Upper lobe of right lung (tissue), 1 donor: ENCODE measurements around the gene YBX2. TPM values are rescaled to one million over a fixed set of nuclear protein-coding genes. Genes with fewer than 3 reads are reported as not detected.
A peak's percentile ranks its signal among the peaks of the same experiment; 100 is the strongest.

ENCODE experiments used
- ATAC-seq: fragments of 200-7000 bp; cut with Tn5 transposase; one replicate; pipeline ENCODE4 v1.9.1; 2020; ENCODE audit warnings: mild to moderate bottlenecking, moderate library complexity
- DNase-seq: peaks from one replicate; pipeline ENCODE4 v3.0.0-alpha.2; 2020
- H3K27ac ChIP-seq: fragments of 200-600 bp; one replicate; pipeline ENCODE4 v1.8.0; 2022
- H3K27me3 ChIP-seq: fragments of 200-600 bp; one replicate; pipeline ENCODE4 v1.8.0; 2022; ENCODE audit warnings: mild to moderate bottlenecking
- H3K36me3 ChIP-seq: fragments of 200-600 bp; one replicate; pipeline ENCODE4 v1.8.0; 2022
- H3K4me1 ChIP-seq: fragments of 200-600 bp; one replicate; pipeline ENCODE4 v1.8.0; 2022
- H3K4me3 ChIP-seq: fragments of 200-600 bp; one replicate; pipeline ENCODE4 v1.8.0; 2022; ENCODE audit warnings: mild to moderate bottlenecking
- H3K9me3 ChIP-seq: fragments of 200-600 bp; one replicate; pipeline ENCODE4 v1.8.0; 2022
- intact Hi-C: fragments of 100-400 bp; cut with DNase I; formaldehyde crosslinking; loops from one replicate; pipeline ENCODE4 v1.11.0; 2022
- total RNA-seq: library from RNA; stranded (reverse); fragmentation: NEBNext Ultra II Directional; extraction: Animal tissue kit (Norgen Biotek cat#: 25700); gene quantifications from one replicate; pipeline ENCODE4 v1.2.1, GENCODE V29; 2021
- TF ChIP-seq, protein P1 (sequence below): fragments of 200-600 bp; IDR thresholded peaks from one replicate; pipeline ENCODE4 v1.8.0; 2022; ENCODE audit warnings: antibody characterized with exemption
- donor health status: DM: no; HTN: yes; CAD: no; lungs with severe emphysema.

Gene YBX2
- total RNA-seq, 1 donor from 2014 or later, result not detected

DNA sequence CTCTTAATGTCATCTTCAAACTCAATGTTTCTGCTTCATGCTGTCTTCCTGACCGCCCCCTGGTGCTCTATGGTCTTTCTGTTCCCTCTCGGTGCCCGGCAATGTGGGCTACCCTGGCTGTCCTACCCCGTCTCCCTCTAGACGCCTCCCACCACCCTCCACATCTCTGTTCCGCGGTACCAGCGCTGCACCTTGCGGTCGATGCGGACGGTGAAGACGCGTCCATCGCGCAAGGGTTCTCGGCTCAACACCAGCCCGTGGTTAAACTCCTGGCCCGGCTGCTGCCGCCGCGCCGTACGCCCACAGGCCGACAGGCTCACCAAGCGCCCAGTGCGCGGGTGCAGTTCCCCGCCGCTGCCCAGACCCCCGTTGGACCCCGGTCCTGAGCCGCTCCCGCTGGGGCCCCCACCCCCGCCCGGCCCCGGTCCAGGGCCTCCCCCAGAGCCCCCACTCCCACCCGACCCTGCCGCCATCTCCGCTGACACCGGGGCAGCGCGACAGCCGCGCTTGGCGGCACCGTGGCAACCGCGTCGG is 34.5 kb upstream of the YBX2 start, which contains the start of gene NEURL4:
NEURL4 (minus strand) TSS at position 496 of the 534 bp plus-strand sequence; CDS start at position 473, 23 bp downstream.
- peaks cover 9% of the 10 kb centered on the region for H3K36me3 ChIP-seq
- ATAC-seq, result peak; percentile 16

DNA sequence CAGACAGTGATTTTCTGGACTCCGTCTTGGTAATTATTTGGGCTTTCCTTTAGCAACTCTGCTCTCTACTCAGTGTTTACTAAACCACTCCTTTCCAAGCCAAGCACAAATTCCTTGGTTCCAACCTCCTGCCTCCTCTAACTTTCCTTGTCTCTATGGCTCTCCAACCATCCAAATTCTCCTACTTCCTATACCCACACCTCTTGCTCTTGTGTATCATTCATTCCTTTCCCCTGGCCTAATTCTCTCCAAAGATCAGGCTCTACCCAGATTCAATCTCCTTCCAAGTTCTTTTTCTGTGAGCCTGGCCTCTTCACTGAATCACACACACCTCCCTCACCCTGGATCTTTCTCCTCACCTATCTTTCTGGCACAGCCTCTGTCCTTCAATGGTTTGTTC is 33.6 kb upstream of the YBX2 start:
- no peak for ATAC-seq
- Histone ChIP-seq H3K4me1 (peaks cover 15% of the 10 kb centered on the region), H3K27me3 (no peaks in the 10 kb centered on the region), H3K36me3 (peaks cover 18% of the 10 kb centered on the region), H3K9me3 (no peaks in the 10 kb centered on the region), H3K4me3 (no peak overlapping the region), H3K27ac (no peak overlapping the region)
- TF ChIP-seq, protein P1, sequence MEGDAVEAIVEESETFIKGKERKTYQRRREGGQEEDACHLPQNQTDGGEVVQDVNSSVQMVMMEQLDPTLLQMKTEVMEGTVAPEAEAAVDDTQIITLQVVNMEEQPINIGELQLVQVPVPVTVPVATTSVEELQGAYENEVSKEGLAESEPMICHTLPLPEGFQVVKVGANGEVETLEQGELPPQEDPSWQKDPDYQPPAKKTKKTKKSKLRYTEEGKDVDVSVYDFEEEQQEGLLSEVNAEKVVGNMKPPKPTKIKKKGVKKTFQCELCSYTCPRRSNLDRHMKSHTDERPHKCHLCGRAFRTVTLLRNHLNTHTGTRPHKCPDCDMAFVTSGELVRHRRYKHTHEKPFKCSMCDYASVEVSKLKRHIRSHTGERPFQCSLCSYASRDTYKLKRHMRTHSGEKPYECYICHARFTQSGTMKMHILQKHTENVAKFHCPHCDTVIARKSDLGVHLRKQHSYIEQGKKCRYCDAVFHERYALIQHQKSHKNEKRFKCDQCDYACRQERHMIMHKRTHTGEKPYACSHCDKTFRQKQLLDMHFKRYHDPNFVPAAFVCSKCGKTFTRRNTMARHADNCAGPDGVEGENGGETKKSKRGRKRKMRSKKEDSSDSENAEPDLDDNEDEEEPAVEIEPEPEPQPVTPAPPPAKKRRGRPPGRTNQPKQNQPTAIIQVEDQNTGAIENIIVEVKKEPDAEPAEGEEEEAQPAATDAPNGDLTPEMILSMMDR, result no peak
- DNase-seq, result no peak
- intact Hi-C loops, result no loop called here

More for the DNA sequence above, 34.5 kb upstream of the YBX2 start, which contains the start of gene NEURL4:
- no peak for DNase-seq
- peak within 1 kb of the TSS; percentile 92 for H3K27ac ChIP-seq
- peak within 1 kb of the TSS; percentile 87 for H3K4me3 ChIP-seq
- H3K27me3 ChIP-seq, result no peaks in the 10 kb centered on the region
- TF ChIP-seq, protein P1, result no peak
- intact Hi-C loops, result no loop called here
- no peaks in the 10 kb centered on the region for H3K9me3 ChIP-seq
- peaks cover 15% of the 10 kb centered on the region for H3K4me1 ChIP-seq

DNA sequence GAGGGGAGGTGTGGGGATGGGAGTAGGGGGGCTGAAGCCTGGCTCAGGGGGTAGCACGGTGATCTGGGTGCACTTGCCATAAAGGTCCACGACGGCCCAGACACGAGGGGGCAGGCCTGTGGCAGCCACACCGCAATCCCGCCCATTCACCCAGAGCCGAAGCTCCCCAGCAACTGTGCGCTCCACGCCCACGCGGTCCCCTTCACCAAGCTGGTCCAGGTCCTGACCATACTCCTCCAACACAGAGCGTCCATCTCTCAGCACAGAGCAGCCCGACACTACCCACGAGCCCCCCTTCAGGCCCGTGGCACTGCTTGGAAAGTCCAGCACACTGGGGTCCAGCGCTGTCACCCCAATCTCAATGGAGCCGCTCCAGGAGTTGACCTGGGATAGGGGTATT is 33.1 kb upstream of the YBX2 start:
- H3K9me3 ChIP-seq, result no peaks in the 10 kb centered on the region
- peaks cover 23% of the 10 kb centered on the region for H3K36me3 ChIP-seq
- DNase-seq (no peak), ATAC-seq (no peak)
- TF ChIP-seq, protein P1, result no peak
- no peak overlapping the region for H3K27ac ChIP-seq
- intact Hi-C loops, result no loop called here
- H3K27me3 ChIP-seq, result no peaks in the 10 kb centered on the region
- H3K4me3 ChIP-seq, result no peak overlapping the region
- H3K4me1 ChIP-seq, result peaks cover 15% of the 10 kb centered on the region

DNA sequence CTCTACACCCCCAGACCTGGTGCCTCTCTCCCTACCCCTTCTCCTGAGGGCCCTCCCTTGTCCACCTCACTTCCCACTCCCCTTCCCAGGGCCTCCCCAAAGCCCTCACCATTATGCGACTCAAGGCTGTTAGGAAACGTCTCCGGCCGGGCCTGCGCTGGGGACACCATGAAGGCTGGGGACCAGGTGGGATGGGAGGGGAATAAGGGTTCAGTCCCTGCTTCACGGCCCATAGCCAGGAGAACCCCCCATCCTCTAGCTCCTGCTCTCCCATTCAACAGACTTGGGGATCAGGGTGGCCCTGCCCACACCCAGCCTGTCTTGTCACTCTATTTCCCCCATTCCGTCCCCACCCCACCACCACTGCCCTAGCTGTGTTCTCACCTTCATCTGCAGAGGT is 32.6 kb upstream of the YBX2 start:
- Histone ChIP-seq H3K4me1 (peaks cover 15% of the 10 kb centered on the region), H3K4me3 (no peak overlapping the region), H3K9me3 (no peaks in the 10 kb centered on the region), H3K27ac (no peak overlapping the region), H3K27me3 (no peaks in the 10 kb centered on the region), H3K36me3 (peaks cover 27% of the 10 kb centered on the region)
- DNase-seq (no peak), ATAC-seq (no peak)
- TF ChIP-seq, protein P1, result no peak
- intact Hi-C loops, result no loop called here

DNA sequence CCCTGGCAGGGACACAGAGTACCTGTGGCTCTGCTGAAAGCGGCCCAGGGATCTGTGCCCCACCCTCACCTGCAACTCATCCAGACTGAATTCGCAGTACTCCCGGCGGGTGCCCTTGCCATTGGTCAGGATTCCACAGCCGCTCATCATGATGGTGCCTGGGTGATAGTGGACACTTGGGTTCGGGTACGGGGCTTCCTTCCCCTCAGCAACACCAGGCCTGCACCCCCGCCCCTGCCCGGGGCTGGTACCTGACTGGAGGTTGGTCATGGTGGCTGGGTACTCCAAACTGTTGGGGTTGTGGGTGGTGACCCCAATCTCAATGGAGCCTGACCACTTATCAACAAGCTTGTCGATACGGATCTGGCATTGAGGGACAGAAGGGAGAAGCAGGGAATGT is 31.7 kb upstream of the YBX2 start:
- TF ChIP-seq, protein P1, result no peak
- Histone ChIP-seq H3K9me3 (no peaks in the 10 kb centered on the region), H3K27ac (no peak overlapping the region), H3K4me1 (peaks cover 15% of the 10 kb centered on the region), H3K36me3 (peaks cover 36% of the 10 kb centered on the region), H3K27me3 (no peaks in the 10 kb centered on the region), H3K4me3 (no peak overlapping the region)
- intact Hi-C loops, result no loop called here
- ATAC-seq, result no peak
- no peak for DNase-seq
